ENCODE results near the gene HIRA.
"Not testable (repeated sequence)": the region's sequence is repeated elsewhere in the genome, so short reads cannot be mapped to it uniquely, and the experiment has no call there.

Gene HIRA

GRCh38 chr22:19463491-19464469, 32.2 kb upstream of the HIRA start:
- DNase-seq (ENCODE audit: low read depth), result no peak

- no peak for DNase-seq (ENCODE audit: low read depth)
Observed at GRCh38 chr22:19463008-19463407, 31.5 kb upstream of the HIRA start.

GRCh38 chr22:19461506-19461905, 30.0 kb upstream of the HIRA start:
- DNase-seq (ENCODE audit: low read depth), result no peak

GRCh38 chr22:19460036-19460435, 28.5 kb upstream of the HIRA start:
- no peak for DNase-seq (ENCODE audit: low read depth)

- no peak for DNase-seq (ENCODE audit: low read depth)
Observed at GRCh38 chr22:19457828-19458428, 26.4 kb upstream of the HIRA start.

- DNase-seq (ENCODE audit: low read depth), result no peak
Observed at GRCh38 chr22:19456541-19456940, 25.0 kb upstream of the HIRA start.

- DNase-seq (ENCODE audit: low read depth), result no peak
Observed at GRCh38 chr22:19455585-19456370, 24.2 kb upstream of the HIRA start.

- no peak for DNase-seq (ENCODE audit: low read depth)
Observed at GRCh38 chr22:19455033-19455432, 23.5 kb upstream of the HIRA start.

GRCh38 chr22:19454156-19454555, 22.6 kb upstream of the HIRA start:
- DNase-seq (ENCODE audit: low read depth), result no peak

GRCh38 chr22:19453718-19454117, 22.2 kb upstream of the HIRA start:
- no peak for DNase-seq (ENCODE audit: low read depth)

GRCh38 chr22:19451570-19451969, 20.0 kb upstream of the HIRA start:
- DNase-seq (ENCODE audit: low read depth), result no peak

GRCh38 chr22:19450363-19451175, 19.0 kb upstream of the HIRA start:
- no peak for DNase-seq (ENCODE audit: low read depth)

GRCh38 chr22:19449422-19449767, 17.9 kb upstream of the HIRA start:
- DNase-seq (ENCODE audit: low read depth), result no peak

- DNase-seq (ENCODE audit: low read depth), result no peak
Observed at GRCh38 chr22:19448739-19449421, 17.3 kb upstream of the HIRA start.

GRCh38 chr22:19448076-19448607, 16.6 kb upstream of the HIRA start:
- DNase-seq (ENCODE audit: low read depth), result peak; percentile 62

- DNase-seq (ENCODE audit: low read depth), result peak; percentile 91
Observed at GRCh38 chr22:19447330-19448075, 16.0 kb upstream of the HIRA start, which contains the start of gene C22orf39. C22orf39 (minus strand) TSS chr22:19447711; CDS start chr22:19447688, 23 bp downstream.

GRCh38 chr22:19446603-19447329, 15.2 kb upstream of the HIRA start:
- DNase-seq (ENCODE audit: low read depth), result no peak

- not testable (repeated sequence) for DNase-seq (ENCODE audit: low read depth)
Observed at GRCh38 chr22:19445279-19445982, 13.9 kb upstream of the HIRA start.
